Superior temporal gyrus (tissue), 1 donor: ENCODE measurements around the gene NOTCH2NLA.
"Not testable (repeated sequence)": the region's sequence is repeated elsewhere in the genome, so short reads cannot be mapped to it uniquely, and the experiment has no call there.

Source experiments
- DNase-seq: peaks from one replicate; pipeline ENCODE4 v3.0.0-alpha.2; 2016; ENCODE audit errors: extremely low spot score

The NOTCH2NLA gene

DNA sequence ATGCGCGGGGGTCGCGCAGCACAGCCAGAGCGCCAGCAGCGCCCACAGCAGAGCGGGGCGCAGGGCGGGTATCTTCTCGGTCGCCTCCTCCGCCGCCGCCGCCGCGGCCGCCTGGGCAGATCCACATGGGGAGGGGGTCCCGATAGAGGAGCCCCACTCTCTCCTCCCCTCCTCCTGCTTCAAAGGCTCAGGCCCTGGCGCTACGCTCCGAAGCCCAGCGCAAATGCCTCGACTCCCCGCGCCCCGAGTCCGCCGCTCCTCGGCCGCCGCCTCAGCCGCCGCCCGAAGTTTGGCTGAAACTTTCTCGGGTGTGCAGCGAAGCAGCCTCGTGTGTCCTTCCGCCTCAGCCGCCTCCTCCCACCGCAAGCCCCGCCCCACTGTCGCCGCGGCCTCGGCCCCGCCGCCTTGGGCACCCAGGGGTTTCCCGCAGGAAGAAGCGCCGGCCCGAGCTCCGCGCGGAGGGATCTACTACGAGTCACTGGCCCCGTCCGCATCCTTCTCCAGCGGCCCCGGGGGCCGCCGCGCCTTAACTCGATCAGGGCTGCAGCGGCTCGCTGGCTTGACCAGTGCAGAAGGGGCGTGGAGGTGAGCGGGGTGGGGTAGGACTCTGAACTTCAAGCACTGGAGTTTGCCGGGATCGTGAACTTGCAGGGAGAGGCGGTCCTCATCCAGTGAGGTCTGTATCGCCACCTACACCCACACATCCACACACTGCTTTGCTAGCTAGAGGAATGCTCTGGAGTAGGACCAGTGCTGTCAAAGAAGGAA lies at the start of gene NOTCH2NLA:
Gene NOTCH2NLA, minus strand, starts transcription at position 312 of the 768 bp plus-strand sequence. CDS start 39,684 bp downstream, outside the sequence.
- DNase-seq: peak; percentile 0

DNA sequence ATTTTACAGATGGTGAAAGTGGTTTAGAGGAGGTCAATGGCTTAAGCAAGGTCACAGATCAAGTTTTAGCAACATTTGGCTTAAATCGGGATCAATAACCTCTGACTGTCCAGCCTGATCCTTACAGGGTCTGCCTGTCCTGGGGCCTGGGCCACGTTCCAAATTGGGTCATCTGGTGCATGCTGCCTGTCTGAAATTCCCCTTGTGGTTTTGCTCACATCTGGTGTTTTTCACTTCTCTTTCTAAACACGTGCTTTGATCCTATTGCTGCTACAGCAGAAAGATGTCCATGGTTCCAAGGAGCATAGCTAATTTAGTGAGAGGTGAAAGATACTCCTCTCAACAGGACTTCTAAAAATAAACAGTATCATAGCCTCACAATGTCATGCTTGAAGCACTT lies 49.5 kb upstream of the NOTCH2NLA start:
- DNase-seq: not testable (repeated sequence)

DNA sequence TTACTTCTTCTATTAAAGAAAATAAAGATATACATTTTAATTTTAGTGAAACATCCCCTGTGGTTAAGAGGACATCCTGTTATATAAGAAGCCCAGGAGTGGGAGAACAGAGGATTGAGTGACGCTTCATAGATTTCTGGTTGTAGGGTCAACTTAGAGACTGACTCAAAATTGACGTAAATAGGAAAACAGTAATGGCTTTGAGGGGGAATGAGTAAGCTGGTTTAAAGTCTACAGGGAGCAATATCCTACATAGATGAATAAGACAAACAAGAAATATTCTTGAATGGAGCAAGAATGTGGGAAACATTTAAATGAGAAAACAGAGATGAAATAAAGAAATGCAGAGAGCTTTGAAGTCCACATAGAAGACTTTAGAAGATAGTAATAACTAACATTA lies 48.3 kb upstream of the NOTCH2NLA start:
- DNase-seq: not testable (repeated sequence)

DNA sequence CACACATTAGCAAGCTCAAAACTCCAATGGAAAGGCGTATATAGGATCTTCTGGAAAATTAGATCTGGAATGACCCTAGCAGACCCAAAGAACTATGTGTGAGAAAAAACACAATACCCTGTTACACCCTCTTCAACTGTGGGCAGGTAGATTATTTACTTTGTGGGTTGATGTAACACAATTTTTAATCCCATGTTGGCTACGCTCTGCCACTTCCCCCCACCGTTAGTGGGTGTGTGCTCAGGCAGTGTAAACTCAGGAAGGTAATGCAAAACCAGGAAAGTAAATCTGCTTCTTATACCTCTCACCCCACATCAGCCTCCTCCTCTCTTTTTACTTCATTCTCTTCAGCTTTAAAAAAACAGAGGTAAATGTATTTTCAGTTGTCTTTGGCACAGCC lies 45.3 kb upstream of the NOTCH2NLA start:
- DNase-seq: not testable (repeated sequence)

DNA sequence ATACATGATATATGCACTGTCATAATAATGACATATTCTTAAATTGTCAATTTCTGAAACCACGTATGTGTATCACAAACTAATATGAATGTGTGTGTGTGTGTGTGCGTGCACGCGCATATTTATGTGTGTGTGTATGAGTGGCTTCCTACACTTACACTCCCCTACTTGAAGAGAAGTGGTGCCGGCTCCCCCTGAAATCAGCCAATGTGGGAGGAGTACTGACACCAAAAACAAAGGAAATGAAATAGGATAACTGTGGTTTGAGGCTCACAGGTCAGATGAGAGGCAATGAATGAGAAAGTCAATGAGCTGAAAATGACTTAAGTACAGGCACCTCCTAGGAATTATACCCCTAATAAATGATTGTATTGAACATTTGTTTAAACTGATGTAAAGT lies 44.4 kb upstream of the NOTCH2NLA start:
- DNase-seq: not testable (repeated sequence)

DNA sequence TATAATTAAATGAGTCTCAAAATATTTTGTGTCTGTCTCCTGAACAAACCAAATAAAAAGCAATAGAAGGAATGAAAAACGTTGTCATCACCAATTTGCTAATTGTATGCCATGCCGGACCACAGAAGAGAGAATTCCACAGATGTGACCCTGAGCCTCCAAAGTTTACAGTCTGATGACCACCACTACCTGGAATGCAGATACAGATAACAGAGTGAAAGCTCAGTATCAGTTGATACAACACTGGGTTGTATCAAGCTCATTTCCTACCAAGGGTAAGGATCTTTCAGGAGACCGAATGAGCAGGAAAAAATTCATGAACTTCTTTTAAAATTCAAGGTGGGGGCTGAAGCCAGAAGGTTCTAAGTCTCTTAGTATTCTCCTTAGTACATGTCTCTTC lies 43.9 kb upstream of the NOTCH2NLA start:
- not testable (repeated sequence) for DNase-seq

DNA sequence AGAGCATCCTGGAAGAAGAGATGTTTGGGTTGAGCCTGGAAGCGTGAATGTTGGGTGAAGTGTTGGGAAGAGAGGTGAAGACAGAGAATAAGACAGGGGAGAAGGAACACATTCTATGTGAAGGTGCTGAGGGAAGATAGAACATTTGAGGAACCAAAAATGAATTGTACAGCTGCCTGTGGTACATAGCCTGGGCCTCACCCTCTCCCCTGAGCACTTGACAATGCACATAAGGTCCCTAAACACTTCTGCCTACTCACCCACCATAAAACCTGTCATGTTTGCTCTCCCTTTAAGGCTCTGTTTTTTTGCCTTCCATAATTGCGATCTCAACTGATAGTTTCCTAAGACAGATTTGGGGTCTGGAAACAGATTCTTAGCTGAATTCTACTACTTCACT lies 43.2 kb upstream of the NOTCH2NLA start:
- DNase-seq: not testable (repeated sequence)

DNA sequence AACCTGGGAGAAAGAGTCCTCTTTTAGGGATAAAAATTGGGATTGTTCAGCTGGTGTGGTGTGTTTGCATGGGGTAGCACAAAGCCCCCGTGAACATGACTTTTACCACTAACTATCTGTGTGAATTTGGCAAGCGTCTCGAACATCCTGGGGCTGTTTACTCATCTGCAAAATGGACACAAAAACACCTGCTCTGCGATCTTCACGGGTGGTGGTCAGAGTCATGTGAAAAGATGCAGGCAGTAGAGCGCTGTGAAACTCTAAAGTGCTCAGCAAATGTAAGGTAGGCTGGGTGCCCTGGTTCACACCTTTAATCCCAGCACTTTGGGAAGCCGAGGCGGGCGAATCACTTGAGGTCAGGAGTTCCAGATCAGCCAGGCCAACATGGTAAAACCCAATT lies 41.3 kb upstream of the NOTCH2NLA start:
- not testable (repeated sequence) for DNase-seq

DNA sequence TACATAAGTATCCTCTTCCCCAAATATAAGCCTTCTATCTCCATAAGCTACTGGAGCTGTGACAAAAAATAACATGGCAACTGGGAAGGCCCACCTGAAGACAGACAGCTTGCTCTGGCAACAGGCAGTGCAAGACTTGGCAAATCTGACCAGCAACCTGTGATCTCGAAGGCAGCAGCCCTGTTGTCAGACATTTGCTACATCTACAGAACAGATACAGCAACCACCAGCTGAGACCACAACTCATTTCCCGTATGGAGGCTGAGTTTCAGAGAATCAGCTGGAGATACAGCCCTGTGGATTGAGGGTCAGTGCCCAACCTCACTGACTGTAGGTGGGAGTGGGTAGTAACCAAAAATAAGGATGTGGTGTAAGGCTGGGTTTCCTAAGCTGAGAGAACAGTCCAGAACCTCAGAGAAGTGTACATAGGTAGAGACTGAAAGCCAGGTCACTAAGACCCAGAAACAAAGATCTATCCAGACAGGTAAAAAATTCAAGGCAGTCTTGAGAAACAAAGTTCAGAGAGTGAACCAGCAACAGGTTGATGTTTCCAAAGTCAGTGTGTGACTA lies 37.4 kb upstream of the NOTCH2NLA start:
- not testable (repeated sequence) for DNase-seq

DNA sequence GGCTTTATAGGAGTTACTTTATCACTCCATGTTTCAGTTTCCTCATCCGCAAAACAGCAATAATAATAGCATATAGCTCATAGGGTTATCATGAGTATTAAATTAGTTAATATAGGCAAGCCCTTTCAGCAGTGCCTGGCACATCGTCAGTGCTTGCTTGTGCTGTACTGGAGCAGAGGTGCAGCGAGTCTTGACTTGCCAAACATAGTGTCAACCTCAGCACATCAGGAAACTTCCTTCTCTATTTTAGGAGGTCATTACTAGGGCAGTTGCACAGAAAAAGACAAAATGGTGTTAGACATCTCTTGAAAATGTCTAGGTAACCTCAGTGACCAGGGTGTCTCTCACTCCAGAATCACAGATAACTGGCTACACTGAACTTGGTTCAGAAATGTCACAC lies 35.9 kb upstream of the NOTCH2NLA start:
- DNase-seq: not testable (repeated sequence)

DNA sequence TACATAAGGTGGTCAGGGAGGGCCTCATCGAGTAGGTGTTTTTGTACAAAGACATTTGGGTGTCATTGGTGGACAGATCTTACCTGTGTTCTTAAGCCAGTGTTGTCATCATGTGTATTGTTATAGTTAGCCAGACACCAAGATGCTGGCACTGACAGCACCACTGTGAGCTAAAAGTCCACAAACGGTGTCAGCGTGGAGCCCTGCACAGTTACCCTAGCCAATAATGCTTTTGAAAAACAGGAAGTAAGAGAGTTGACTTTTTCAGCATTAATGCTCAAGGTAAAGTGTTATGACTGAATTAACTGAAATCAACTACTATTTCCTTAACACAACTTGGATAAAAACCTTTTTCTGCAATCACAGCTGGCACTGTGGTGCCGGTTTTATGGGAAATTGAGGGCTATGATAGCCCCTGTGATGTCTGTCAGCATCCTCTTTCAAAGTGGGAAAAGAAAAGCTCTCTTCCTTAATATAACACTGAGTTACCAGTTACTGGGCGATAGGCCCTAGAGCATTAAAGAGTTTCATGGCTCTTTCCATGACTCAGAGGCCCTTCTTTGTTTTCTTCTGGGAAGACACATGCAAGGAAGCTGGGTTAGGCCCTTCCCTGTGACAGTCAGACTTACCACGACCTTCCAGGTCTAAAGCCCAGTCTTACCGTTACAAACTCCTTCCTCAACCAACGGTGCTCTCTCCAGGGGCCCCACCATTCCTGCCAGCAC lies 31.3 kb upstream of the NOTCH2NLA start:
- DNase-seq: not testable (repeated sequence)

DNA sequence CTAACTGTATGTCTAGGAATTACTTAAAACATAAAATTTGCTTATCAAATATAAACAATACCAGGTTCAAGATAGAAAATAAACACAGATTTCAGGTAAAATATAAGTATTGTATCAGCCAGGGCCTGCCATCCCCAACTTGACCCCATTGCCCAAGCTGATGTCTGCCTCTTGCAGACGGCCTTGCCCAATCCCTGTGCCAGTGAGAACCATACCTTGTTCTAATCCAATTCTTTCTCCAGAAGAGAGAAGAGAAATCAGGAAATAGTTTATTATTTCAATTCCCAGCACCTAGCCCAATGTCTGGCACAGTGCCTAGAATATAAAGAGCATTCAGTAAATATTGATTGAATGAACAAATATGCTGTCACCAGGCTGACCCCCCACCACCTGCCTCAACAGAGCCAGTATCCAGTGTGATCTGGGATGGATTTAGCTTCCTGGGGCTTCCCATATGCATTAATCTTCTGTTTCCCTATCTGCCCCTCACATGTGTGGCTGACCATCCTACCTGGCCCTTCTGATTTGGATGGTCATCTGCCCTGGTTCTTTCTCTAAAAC lies 29.3 kb upstream of the NOTCH2NLA start:
- DNase-seq: not testable (repeated sequence)

DNA sequence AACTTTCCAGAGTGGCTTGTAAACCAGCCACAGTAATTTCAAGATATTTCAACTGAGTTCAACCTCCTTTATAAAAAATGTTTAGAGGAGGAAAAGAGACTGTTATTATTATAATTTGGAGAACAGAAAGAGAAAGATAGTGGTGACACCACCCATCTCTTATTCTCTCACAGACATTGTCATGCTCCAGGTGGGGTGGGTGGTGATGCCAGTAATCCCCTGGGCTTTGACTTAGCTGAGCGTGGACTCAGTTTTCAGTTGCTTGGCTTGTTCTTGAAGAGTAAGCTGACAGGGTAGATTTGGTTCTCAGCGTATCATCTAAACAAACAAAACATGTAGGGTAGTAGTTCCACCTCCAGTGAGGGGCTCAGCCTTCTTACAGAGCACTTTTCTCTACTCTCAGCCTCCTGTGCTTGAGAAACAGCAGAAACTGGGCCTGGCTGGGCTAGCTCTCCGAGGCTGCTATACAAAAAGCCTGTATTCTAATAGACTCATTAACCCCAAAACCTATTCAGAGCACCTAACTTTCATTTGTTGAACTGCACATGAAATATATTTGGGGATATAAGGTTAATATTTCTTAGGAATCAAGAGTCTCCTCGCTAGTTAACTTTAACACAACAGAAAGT lies 25.9 kb upstream of the NOTCH2NLA start:
- not testable (repeated sequence) for DNase-seq

DNA sequence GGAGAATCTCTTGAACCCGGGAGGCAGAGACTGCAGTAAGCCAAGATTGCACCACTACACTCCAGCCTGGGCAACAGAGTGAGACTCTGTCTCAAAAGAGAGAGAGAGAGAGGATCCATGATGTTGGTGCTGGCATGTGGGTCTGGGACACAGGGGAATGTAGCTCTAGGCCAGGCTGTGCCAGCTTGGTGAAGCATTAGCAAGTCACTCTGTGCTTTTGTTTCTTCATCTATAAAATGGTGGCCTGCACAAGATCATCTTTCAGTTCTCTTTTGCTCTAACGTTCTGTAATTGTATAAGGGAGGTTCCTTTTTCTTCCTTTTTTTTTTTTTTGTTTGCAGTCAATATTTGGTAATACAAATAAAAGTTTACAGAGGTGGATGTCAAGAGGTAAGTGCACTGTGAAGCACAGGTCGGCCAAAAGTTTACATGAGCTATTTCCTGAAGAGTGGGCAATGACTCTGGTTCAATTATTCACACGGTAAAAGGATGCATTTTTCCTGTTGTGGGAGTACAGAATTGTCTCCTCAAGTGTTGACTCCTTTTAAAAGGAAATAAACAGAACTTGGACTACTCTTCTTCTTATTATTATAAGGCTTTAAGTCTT lies 24.5 kb upstream of the NOTCH2NLA start:
- not testable (repeated sequence) for DNase-seq

DNA sequence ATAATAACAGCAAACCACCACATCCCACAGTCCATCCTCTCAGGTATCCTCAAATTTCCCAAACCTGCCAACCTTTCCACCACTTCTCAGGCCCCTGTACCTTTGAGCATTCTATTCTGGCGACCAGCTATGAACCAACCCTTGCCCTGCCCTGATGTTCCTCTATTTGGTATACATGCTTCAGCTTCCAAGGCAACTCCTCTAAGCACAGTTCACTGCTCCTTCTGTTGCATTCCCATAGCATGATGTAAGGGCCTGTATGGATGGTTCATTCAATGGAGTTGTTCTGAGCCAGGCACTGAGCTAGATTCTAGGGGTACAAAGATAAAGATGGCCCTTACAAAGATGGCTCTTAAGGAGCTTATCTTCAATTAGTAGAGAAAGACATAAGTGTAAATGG lies 22.7 kb upstream of the NOTCH2NLA start:
- DNase-seq: not testable (repeated sequence)

DNA sequence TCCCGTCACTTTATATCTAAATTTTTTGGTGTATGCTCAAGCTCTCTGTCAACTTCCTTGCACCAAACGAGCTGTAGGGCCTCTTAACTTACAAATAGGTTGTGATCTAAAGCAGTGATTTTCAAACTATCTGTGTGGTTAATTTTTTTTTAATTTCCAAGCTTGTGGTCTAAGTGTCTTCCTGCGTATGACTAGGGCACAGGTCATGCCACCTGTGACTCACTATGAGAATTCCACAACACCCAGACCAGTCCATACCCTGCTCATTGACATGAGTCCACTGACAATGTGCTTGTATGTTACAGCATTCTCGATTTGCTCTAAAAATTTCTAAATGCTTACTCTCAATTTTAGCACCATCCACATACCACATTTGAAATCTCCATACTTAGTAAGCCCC lies 19.8 kb upstream of the NOTCH2NLA start:
- not testable (repeated sequence) for DNase-seq

DNA sequence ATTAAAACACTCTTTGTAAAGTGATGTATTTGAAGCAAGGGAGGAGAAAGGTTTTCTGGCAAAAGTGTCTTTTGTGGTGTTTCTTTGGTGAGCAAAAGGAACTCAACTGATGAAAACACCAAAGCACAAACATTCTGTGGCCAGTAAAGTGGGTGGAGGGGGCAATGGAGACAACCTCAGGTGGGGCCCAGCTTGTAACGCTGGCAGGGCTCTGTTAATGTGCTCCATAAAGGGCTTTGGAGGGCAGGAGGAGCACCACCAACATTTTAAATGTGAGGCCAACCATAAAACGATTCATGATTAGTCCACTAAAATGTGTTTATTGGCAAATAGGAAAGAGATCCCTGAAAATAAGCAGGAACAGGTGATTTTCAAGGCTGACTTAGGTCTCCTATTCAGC lies 7.8 kb upstream of the NOTCH2NLA start:
- DNase-seq: not testable (repeated sequence)

DNA sequence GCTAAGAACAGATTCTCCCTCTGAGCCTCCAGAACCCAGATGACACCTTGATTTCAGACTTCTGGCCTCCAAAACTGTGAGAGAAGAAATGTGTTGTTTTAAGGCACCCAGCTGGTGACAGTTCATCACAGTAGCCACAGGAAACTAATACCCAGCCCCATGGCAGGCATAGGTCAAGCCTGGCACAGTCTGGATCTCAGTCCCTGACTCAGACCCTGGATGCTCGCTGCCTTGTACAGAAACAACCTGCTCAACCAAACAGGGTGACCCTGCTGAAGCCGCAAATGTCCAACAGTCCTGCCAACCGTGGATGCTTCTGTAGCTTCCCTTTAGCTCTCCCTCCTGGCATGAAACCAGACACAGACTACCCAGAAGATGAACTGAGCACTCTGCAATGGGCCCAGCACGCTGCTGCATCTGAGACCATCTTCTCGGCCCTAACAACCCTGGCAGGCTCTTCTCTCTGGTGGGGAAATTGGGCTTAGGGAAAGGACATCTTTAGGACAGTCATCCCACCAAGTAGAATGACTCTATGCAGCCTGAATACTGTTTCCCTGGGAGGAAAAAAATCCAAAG lies 7.3 kb upstream of the NOTCH2NLA start:
- DNase-seq: not testable (repeated sequence)

DNA sequence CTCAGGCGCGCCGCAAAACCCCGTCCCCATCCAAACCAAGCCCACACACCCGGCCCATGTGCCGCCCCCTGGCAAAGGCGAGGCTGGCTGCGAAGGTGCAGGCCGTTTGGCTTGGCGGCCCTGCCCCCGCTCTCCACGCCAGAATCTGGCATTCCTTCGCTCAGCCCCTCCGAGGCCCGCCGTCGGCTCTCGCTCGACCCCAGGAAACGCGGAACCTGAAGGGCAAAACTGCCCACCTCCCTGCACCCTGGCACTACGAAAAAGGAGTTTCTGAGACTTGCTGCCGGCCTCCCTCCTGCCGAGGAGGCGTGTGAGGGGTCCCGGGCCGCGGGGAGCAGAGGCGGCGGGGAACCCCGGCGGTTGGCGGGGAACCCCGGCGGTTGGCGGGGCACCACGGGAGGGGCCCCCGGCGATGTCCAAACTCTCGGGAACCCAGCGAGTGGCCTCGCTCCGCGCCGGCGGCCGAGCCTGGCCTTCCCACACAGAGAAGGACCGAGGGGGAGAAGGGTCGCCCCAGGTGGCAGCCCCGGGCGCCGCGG lies 608 bp downstream of the NOTCH2NLA start:
- not testable (repeated sequence) for DNase-seq

DNA sequence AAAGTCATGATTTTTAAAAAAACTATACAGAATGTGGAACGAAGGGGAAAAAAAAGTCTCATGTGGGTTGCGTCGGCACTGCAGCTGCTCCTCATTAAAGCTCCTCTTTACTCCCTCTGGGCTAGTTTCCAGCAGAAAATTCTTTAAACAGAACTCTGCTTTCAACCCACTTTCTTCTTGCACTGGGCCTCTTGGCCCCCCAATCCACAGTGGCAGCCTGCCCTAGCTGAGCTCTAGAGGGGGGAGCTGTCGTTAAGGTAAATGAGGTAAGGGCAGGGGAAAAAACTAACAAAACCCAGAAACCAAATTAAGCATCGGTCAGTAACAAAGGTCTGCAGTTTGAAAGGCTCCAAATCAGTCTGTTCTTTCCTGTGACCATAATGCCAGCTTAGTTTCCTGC lies 54.3 kb downstream of the NOTCH2NLA start:
- not testable (repeated sequence) for DNase-seq

DNA sequence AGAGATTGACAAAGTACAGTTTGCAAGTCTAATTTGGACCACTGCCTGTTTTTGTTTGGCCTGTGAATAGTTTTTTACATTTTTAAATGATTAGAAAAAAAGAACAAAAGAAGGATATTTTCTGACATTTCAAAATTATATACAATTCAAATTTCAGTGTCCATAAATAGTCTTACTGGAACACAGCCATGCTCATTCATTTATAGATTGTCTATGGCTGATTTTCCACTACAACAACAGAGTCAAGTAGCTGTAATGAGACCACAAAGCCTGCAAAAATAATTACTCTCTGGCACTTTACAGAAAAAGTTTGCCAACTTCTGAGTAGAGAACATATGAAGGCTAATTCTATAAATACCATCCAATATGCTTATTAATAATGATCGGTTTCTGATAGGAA lies 61.1 kb downstream of the NOTCH2NLA start:
- not testable (repeated sequence) for DNase-seq
